Kidney (tissue), 14 donors: ENCODE measurements around the gene SNX12. TPM values are rescaled to one million over a fixed set of nuclear protein-coding genes. Genes with fewer than 3 reads are reported as not detected.

Source experiments
- DNase-seq, 5 donors: peaks; one replicate each; pipeline ENCODE4 v3.0.0-alpha.2; 2013 to 2020
- FAIRE-seq: peaks from 2 replicates; lab custom pipeline; 2012; peaks lifted over from hg19 to GRCh38; lab: Jason Lieb, UNC
- H3K27ac ChIP-seq, 2 donors: one replicate each; pipeline ENCODE4 v1.7.0; 2013; ENCODE audit warnings: low read depth in 2 of 2, low read length in 2 of 2, inconsistent platforms in 1 of 2
- H3K27me3 ChIP-seq: one replicate; pipeline ENCODE4 v1.7.1; 2013; ENCODE audit warnings: low read length, inconsistent platforms; ENCODE audit not compliant: control insufficient read depth, insufficient read depth
- H3K36me3 ChIP-seq, 3 donors: one replicate each; pipeline versions ENCODE4 v1.7.0 to v1.7.1; 2013; ENCODE audit warnings: low read length in 3 of 3, control low read depth in 1 of 3, inconsistent platforms in 1 of 3; ENCODE audit not compliant: insufficient read depth in 3 of 3, control insufficient read depth in 2 of 3
- H3K4me1 ChIP-seq, 3 donors: one replicate each; pipeline versions ENCODE4 v1.7.0 to v1.7.1; 2013; ENCODE audit warnings: low read length in 3 of 3, inconsistent platforms in 1 of 3, low read depth in 1 of 3; ENCODE audit not compliant: control insufficient read depth in 2 of 3, insufficient read depth in 2 of 3
- H3K4me3 ChIP-seq, 3 donors: one replicate each; pipeline versions ENCODE4 v1.7.0 to v1.8.1; 2013; ENCODE audit warnings: low read length in 3 of 3, control low read depth in 1 of 3, inconsistent platforms in 1 of 3
- H3K9ac ChIP-seq, 3 donors: one replicate each; pipeline versions ENCODE4 v1.7.0 to v1.7.1; 2013; ENCODE audit warnings: low read length in 3 of 3, control low read depth in 1 of 3, inconsistent platforms in 1 of 3
- H3K9me3 ChIP-seq, 3 donors: one replicate each; pipeline versions ENCODE4 v1.7.0 to v1.7.1; 2013; ENCODE audit warnings: low read length in 3 of 3, control low read depth in 1 of 3, inconsistent platforms in 1 of 3; ENCODE audit not compliant: control insufficient read depth in 2 of 3, insufficient read depth in 1 of 3
- CTCF ChIP-seq: IDR thresholded peaks from 3 replicates; pipeline ENCODE4 v1.5.1; 2012; ENCODE audit warnings: mild to moderate bottlenecking, moderate library complexity, borderline replicate concordance; ENCODE audit not compliant: insufficient read depth; ENCODE audit errors: extremely low read depth
- intact Hi-C: fragments of 100-400 bp; cut with DNase I; formaldehyde crosslinking; loops from one replicate; pipeline ENCODE4 v1.11.1; 2022
- polyA plus RNA-seq: library from polyadenylated mRNA; stranded (reverse); fragments of 350-450 nt; fragmentation: Illumina TruSeq; extraction: RNeasy Lipid Tissue Mini Kit (QIAGEN cat#74804); gene quantifications from one replicate; pipeline ENCODE4 v1.2.3, GENCODE V29; 2014; ENCODE audit warnings: low read depth, low replicate concordance; ENCODE audit not compliant: insufficient read depth
- total RNA-seq: library from RNA; stranded (reverse); fragmentation: NEBNext Ultra II Directional; extraction: Animal tissue kit (Norgen Biotek cat#: 25700); gene quantifications from one replicate; pipeline ENCODE4 v1.2.1, GENCODE V29; 2021
- donor health status: control.
- donor health status: control.
- donor health status: control.
- donor health status: control.
- donor health status: control.
- donor health status: DM: yes; HTN: yes; CAD: no.
- donor health status: Normal renal cell carcinoma (clear cell type).

Gene SNX12
- total and polyA plus RNA-seq, 2 donors from 2014 or later, result 48.9 to 70.1 TPM

GRCh38 chrX:71099736-71100135 is 31.6 kb upstream of the SNX12 start:
- H3K9me3 ChIP-seq, result no peaks in the 10 kb centered on the region
- H3K4me1 ChIP-seq, result peaks cover 0 to 2% (median 0%) of the 10 kb centered on the region in 3 donors
- no peak for TF ChIP-seq CTCF
- DNase-seq (no peak), FAIRE-seq (no peak)
- no peaks in the 10 kb centered on the region for H3K27me3 ChIP-seq
- H3K4me3 ChIP-seq, result no peak overlapping the region
- no peaks in the 10 kb centered on the region for H3K36me3 ChIP-seq
- intact Hi-C loops, result no loop called here
- no peak overlapping the region for H3K27ac ChIP-seq
- no peak overlapping the region for H3K9ac ChIP-seq

- no peak for TF ChIP-seq CTCF
- Histone ChIP-seq H3K27me3 (no peaks in the 10 kb centered on the region), H3K9ac (no peak overlapping the region), H3K36me3 (no peaks in the 10 kb centered on the region), H3K4me1 (peaks cover 0 to 2% (median 0%) of the 10 kb centered on the region in 3 donors), H3K9me3 (no peaks in the 10 kb centered on the region), H3K27ac (no peak overlapping the region), H3K4me3 (no peak overlapping the region)
- DNase-seq (no peak), FAIRE-seq (no peak)
- intact Hi-C loops, result no loop called here
These were observed 30.9 kb upstream of the SNX12 start for GRCh38 chrX:71098951-71099506.

- FAIRE-seq, result no peak
- Histone ChIP-seq H3K27me3 (no peaks in the 10 kb centered on the region), H3K4me3 (no peak overlapping the region), H3K4me1 (peaks cover 0 to 2% (median 0%) of the 10 kb centered on the region in 3 donors), H3K36me3 (no peaks in the 10 kb centered on the region), H3K27ac (no peak overlapping the region), H3K9me3 (no peaks in the 10 kb centered on the region), H3K9ac (no peak overlapping the region)
- peak in 4 of 5 donors; percentile 19 to 64 (median 44) for DNase-seq
- peak; percentile 47 for TF ChIP-seq CTCF
- intact Hi-C loops, result no loop called here
These were observed 30.2 kb upstream of the SNX12 start for GRCh38 chrX:71098302-71098701.

GRCh38 chrX:71096760-71097032 is 28.6 kb upstream of the SNX12 start:
- no peak overlapping the region for H3K27ac ChIP-seq
- TF ChIP-seq CTCF, result no peak
- H3K27me3 ChIP-seq, result no peaks in the 10 kb centered on the region
- no peak for FAIRE-seq
- peak overlapping the region; percentile 11 to 90 (median 42) for H3K4me3 ChIP-seq
- intact Hi-C loops, result no loop called here
- peaks cover 0 to 2% (median 0%) of the 10 kb centered on the region in 3 donors for H3K4me1 ChIP-seq
- H3K9me3 ChIP-seq, result no peaks in the 10 kb centered on the region
- no peaks in the 10 kb centered on the region for H3K36me3 ChIP-seq
- peak overlapping the region in 1 of 3 donors; percentile 58 for H3K9ac ChIP-seq
- no peak for DNase-seq
